Activated CD8-positive, alpha-beta memory T cell treated with anti-CD3 and anti-CD28 coated beads for 48 hours (primary cell): ENCODE data around the gene CDK6.
"Not testable (repeated sequence)": the region's sequence is repeated elsewhere in the genome, so short reads cannot be mapped to it uniquely, and the experiment has no call there.

Experiments used
- DNase-seq, 3 experiments: peaks; one replicate each; pipeline ENCODE4 v3.0.0-alpha.2; 2020; ENCODE audit warnings: low read depth in 2 of 3, low spot score in 2 of 3

The CDK6 gene

DNA sequence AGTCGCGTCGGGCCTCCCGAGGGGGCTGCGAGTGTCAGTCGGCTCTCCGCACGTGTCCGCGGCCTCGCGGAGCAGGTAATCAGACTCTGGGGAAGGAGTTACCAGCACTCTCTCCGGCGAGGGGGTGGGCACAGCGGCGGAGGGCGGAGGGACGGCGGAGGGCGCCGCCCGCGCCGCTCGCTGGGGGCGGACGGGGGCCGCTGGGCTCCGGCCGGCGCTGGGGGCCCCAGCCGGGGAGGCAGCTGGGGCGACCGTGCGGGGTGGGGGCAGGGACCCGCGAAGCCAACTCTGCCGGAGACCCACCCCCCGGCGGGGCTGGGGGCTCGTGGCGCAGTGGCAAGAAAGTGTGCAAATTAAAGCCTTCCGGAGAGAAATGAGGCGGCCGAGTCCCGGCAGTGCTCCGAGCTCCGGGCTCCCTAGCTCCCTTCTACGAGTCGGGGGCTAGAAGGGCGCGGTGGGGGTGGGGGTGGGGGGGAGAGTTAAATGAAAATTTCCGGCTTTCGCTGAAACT lies at the start of gene CDK6:
Gene CDK6 (minus strand): TSS at position 85 of the 511 bp plus-strand sequence. CDS start 3,250 bp downstream, outside the sequence.
- DNase-seq = peak; percentile 45 to 52 (median 51)

DNA sequence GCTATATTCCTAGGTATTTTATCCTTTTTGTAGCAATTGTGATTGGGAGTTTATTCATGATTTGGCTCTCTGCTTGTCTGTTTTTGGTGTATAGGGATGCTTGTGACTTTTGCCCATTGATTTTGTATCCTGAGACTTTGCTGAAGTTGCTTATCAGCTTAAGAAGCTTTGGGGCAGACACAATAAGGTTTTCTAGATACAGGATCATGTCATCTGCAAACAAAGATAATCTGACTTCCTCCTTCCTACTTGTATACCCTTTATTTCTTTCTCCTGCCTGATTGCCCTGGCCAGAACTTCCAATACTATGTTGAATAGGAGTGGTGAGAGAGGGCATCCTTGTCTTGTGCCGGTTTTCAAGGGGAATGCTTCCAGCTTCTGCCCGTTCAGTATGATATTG lies 49.7 kb upstream of the CDK6 start:
- not testable (repeated sequence) for DNase-seq

DNA sequence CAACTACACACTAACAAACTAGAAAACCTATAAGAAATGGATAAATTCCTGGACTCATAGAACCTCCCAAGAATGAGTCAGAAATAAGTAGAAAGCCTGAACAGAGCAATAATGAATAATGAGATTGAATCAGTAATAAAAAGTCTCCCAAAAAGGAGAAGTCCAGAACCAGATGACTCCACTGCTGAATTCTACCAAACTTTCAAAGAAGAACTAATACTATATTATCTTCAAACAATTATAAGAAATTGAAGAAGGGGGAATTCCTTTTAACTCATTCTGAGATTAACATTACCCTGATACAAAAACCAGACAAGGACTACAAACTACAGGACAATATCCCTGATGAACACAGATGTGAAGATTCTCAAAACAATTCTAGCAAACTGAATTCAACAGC lies 47.8 kb upstream of the CDK6 start:
- DNase-seq = no peak

DNA sequence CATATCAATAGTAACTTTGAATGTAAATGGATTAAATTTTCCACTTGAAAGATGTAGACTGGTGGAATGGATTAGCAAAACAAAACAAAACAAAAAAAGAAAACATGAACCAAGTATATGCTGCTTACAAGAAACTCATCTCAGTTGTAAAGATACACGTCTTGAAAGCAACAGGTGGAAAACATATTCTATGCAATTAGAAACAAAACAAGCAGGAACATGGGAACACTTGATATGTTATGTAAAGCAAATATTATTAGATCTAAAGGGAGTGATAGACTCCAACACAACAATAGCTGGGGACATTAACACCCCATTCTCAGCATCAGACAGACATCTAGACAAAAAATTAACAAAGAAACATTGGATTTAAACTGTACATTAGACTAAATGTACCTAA lies 46.4 kb upstream of the CDK6 start:
- DNase-seq = no peak

DNA sequence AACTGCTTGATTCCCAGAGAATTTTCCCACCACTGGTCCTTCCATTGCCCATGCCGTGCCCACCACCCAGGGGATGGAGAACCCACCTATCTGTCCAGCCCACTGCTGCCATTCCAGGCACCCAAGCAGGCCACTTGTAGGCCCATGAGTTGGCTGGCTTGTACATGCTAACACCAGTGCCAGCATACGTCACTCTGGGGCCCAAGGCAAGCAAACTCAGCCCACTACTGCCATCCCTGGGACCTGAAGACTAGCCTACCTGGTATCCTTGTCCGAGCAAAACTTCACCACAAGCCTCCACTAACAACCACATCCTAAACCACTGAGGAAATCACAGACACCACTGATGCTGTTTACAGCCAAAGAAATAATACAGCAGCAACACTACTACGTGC lies 44.7 kb upstream of the CDK6 start:
- no peak for DNase-seq

DNA sequence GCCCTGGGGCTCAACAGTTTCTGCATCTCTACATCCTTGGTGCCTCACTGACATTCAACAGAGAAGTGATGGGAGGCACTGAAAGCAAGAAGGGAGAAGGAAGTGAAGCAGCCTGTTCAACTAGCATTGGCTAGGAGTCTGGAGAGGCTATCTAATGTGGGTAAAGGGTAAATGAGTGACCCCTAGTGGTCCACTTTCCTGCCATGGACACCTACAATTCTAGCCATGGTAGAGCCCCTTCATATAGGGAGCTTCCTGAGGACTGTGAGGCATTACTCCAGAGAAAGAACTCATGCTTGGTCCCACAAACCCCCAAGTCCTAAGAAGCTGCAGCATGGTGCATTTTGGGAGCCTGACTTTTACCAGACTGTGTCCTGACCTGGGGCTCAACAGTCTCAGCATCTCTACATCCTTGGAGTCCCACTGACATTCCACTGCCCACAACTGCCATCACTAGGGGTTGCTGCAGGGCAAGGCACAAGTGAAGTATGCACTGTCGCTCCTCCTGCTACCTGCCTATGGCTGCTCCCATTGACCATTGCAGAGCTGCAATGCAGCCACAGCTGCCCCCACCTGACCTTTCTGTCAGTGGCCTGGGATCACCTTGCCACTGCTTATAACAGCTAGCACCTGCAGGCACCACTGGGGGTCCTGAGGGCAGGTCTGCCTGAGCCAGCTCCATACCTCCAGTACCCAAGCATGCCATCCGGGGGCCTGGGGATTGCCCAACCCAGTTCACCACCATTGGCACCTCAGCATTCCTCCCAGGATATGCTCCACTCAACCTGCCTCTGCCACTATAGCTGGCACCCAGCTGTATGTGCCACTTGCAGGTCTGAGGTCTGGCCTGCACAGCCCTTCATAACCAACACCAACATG lies 44.1 kb upstream of the CDK6 start:
- DNase-seq = no peak

DNA sequence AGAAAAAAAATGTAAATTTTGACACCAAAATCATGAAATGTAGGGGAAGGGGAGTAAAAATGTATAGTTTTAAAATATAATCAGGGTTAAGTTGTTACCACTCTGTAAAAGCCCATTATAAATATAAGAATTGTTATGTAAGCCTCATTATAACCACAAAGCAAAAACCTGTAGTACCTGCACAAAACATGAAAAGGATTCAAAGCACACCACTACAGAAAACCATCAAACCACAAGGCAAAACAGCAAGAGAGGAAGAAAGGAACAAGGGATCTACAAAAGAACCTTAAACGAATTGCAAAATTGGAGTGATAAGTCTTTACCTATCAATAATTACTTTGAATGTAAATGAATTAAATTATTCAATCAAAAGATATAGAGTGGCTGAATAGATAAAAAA lies 41.0 kb upstream of the CDK6 start:
- no peak for DNase-seq

DNA sequence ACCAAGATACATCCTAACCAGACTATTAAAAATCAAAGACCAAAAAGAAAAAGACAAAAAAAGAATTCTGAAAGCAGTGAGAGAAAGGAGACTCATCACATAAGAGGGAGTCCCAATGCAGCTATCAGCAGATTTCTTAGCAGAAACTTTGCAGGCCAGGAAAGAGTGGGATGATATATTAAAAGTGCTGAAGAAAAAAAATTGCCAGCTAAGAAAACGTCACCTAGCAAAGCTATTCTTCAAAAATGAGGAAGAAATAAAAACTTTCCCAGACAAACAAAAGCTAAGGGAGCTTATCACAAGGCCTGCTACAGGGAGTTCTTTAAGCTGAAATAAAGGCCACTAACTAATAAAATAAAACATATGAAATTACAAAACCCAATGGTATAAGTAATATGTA lies 40.5 kb upstream of the CDK6 start:
- no peak for DNase-seq

DNA sequence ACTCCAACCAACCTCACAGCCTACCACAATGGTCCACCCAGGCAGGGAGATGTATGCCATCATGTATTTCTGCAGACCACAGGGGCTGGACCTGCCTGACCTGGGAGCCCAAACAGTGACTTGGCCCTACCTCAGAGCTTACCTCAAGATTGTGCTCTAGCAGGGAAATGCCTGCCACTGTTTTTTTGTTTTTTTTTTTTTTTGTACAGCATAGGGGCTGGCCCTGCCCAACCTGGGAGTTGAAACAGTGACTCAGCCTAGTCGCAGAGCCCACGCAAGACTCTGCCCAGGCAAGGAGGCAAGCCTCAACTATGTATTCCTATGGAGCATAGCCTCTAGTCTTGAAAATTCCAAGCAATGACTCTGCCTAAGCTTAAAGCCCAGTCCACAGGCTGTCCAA lies 39.3 kb upstream of the CDK6 start:
- no peak for DNase-seq

DNA sequence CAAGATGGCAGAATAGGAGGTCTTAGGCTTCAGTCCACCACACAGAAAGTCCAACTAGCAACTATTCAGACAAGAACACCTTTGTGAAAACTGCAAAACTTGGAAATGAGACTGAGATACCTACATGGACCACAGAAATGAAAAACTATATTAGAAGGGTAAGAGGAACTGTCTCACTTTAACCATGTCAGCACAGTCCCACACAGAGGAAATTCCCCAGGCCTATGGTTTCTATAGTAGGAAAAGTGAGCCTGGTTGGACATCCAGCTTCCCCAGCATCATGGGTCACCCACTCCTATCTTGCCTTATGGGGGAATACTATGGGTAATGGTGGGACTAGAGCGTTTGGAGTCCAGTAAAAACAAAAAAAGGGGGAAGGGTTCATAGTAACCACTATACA lies 38.8 kb upstream of the CDK6 start:
- DNase-seq = no peak

DNA sequence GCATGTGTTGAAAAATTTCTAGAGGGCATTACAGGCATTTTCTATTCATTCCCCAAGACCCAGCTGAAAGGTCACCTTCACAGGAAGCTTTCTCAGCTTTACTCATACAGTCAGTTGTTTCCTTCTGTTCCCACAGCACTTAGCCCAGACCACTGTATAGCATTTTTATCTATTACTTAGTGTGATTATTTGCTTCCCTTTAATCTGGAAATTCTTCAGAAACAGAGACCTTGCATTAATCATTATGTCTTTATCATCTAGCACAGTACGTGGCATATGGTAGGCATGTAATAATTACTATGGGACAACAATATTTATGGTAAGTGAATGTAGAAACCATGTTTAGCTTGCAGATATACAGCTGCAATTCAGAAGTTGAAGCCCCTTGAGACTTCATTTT lies 38.2 kb upstream of the CDK6 start:
- DNase-seq = no peak

DNA sequence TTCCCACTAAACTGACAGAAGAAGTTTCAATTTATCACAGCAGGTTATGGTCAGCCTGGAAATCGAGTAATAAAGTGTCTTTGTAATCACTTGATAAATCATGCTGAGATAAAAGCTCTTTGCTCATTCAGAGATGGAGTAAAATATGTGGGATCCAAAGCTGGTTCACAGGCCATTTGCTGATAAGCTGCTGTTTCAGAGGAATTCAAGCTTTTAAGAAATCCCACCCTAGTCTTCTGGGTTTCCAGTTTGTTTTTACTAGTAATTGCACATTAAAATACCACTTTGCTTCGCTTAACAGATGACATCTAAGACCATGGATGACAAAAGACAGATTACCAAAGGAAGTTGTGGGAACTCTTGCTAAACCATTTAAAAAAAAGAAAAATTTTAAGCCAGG lies 37.4 kb upstream of the CDK6 start:
- no peak for DNase-seq

DNA sequence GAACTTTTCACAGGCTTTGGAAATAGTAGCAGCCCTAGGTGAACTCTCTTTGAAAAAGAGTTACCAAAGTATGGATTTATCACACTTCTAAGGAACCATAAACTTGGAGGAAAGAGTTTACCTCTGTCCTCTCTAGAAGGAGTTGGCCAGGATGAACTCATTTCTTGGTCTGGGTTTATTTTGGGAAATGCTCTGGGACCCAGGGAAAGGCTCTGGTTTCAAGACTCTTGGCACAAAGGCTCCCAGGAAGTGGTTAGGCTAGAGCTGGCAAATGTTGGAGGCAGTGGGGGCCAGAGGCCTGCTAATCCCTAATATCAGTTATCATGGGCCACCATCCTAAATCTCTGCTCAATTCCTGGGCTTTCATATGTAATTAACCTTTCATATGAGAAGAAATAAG lies 36.3 kb upstream of the CDK6 start:
- DNase-seq = no peak

DNA sequence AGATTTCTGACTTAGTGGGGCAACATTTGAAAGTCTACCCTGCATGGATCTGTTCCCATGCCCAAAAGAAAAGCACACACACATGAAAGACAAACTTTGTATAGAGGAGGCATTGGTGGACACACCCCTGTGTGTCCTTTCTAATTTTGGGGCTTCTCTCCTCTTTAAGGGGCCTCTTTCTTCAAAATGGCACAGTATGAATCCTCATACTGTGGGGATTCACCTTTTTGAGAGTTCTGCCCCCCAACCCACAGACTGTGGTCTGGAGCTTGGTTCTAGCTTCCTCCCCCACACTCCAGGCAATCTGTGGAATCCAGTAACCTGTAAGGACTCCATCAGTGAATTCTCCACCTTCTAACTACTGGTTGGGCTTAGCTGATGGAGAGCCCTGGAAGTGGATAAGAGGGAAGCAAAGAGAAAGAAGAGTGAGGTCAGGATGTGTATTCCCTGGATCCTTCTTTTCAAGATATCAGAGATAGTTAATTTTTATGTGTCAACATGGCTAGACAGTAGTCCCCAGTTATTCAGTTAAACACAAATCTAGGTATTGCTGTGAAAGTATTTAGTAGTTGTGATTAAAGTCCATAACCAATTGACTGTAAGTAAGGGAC lies 32.4 kb upstream of the CDK6 start:
- DNase-seq = no peak

DNA sequence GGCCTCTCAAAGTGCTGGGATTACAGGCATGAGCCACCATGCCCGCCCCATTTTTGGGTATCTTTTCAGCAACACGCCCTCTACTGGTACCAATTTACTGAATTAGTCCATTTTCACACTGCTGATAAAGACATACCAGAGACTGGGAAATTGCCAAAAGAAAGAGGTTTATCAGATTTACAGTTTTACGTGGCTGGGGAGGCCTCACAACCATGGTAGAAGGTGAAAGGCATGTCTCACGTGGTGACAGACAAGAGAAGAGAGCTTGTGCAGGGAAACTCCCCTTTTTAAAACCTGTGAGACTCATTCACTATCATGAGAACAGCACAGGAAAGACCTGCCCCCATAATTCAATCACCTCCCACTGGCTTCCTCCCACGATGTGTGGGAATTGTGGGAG lies 27.8 kb upstream of the CDK6 start:
- DNase-seq = not testable (repeated sequence)

DNA sequence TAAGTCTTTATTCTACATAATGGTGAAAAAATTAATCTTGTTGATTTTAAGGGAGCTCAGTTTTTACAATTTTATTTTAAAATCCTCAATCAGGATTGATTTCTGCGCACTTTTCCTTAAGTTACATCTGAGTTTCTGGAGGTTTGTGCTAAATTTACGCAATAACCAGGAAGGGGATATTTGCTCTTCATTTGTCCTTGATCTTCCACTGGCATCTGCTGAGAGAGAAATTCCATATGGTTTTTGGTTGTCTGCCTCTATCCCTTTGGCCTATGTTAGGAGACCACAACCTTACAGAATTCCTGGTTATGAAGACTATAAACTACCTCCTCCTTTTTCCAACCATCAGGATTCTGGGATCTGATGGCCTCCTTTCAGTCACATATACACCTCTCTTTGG lies 20.1 kb upstream of the CDK6 start:
- no peak for DNase-seq

DNA sequence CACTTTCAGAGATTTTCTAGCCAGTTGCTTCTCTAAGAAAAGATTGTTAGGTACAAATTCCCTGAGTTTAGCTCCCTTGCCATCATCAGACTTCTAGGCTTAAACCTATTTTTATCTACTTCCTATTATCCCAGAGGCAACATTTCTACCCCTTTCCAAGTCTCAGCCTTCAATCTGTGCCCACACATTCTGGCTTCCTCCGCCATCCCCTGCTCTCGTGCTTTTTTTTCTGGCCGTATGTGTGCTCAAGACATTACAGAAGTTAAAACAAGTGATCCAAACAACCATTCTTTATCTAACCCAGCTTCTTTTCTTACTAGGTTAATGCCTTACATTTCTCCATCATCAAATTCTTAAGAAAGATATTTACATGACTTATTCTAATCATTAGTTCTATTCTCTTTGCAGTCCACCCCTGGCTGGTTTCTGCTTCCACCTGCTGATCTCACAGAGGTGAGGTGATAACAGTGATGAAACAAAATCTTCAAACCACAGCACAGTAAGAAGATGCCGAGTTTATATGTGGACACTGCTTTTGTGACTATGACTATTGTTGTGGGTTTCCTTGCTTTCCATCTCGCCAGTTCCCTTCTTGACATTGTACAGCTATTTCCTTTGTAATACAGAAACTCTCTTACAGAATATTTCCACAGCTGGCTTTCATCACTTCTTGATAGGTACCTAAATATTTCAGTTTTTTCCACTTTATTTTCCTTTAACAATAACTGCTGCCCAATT lies 18.3 kb upstream of the CDK6 start:
- DNase-seq = no peak

DNA sequence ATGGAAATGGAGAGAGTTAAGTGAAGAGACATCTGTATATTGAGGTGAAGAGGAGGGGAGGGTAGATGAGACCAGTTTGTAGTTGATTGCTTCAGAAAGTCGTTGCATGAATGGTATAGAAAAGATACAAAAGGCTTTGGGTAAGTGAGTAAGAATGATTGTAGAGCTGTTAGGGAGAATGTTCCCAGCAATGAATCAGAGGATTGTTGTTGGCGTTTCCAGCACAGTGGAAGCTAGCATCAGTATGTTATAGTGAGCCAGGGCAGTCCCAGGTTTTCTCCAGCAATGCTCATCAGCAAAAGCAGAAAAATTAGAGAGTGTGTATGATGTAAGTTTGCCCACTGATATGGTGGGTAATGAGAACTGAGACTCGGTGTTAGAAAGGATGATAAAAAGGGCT lies 15.4 kb upstream of the CDK6 start:
- DNase-seq = no peak

DNA sequence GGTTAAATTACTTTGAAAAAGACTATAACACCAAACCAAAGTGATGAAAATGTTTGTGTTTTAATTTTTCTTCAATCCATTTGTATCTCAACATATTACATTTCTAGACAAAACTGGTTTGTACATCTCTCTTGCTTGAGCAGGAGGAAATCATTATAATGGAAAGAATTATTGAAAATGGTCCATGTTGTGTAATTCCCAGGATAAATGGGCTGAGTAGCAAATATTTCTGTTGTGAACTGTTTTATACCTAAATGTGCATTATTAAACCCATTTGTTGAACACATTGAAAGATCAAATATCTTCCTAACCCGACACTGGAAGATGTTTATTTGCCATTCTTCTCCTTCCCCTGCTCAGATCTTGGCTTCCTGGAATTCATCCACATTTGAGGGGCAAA lies 14.1 kb upstream of the CDK6 start:
- no peak for DNase-seq

DNA sequence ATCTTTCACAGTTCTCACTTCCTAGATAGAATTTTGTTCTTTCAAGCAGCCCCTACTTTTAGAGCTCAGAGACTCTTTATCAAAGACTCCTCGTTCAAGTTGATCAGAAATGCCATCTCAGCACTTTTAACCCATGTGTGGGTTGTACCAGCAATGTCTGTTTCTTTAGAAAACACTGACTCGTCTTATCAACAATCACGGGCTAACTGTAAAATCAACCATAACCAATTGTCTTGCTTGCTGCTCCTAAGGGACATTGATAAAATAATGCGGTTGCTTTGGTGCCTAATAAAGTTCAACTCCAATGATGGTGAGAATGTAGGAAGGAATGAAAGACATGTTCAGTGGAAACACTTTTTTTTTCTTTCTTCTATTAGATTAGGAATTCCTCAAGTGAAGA lies 12.9 kb upstream of the CDK6 start:
- DNase-seq = no peak

DNA sequence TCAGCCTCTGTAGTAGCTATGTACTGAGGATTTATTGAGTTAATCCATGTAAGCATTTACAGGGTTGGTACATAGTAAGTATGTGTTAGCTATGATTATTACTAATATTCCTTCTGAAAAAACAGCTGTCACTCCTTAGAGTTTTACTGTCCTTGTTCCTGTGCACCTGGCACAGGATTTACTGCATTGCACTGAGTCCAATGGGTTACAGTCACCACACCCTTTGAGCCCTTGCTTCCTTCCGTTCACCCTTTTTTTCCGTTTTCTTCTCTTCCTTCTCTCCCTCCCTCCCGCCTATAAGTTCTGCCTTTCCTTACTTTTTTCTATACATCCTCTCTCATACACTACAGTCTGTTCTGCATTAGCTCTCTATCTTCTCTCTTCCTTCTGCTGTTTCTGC lies 12.5 kb upstream of the CDK6 start:
- DNase-seq = no peak

DNA sequence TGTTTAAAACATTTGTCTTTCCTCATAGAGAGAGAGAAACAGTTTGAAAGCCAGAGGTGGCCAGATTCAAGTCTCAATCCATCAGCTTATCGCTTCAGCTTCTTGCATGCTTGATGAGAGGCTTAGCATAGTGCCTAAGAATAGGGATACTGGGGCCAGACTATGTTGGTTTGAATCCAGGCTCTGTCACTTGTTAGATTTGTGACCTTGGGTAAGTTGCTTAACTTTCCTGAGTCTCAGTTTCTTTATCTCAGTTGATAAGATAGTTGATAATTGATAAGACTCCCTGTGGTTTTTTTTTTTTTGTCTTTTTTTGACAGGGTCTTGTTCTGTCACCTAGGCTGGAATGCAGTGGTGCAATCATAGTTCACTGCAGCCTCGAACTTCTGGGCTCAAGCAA lies 12.1 kb upstream of the CDK6 start:
- DNase-seq = no peak
